Tongue (tissue), 2 donors: ENCODE data around the gene TMEM204. TPM values are rescaled to one million over a fixed set of nuclear protein-coding genes. Genes with fewer than 3 reads are reported as not detected.

Source experiments
- DNase-seq: peaks from one replicate; pipeline ENCODE4 v3.0.0-alpha.2; 2015
- total RNA-seq: library from RNA; depleted of rRNA; stranded (reverse); fragments of >200 nt; gene quantifications from one replicate; pipeline ENCODE4 v1.2.3, GENCODE V29; 2014

TMEM204 gene
- total RNA-seq, 1 donor from 2014 or later: 19.3 TPM

DNA sequence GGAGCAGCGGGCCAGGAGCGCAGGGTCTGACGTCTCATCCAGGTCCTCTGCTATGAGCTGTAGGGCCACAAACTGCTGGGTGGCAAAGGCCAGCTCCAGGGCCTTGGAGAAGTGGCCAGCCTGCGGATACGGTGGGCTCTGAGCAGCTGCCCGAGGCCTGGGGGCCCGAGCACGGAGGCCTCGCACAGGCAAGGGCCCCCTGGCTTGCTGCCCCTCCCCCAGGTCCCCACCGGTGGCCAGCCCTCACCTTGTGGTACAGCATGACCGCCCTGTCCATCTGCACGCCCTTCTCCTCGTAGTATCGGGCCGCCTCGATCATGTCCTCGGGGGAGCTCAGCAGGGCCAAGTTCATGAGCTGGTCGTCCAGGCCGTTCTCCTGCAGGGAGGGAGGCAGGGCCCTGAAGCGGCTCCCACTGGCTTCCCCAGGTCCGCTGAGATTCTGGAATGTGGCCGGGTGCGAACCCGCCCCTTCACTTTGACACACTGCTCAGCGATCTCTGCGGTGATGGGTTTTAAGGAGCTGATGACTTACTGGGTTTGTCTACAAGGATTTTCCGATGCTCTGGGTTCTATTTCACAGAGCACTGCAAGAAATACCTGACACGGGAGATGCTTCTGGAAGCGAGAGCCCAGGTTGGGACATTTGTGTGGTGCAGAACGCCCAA is 9.8 kb upstream of the TMEM204 start:
- DNase-seq: no peak

DNA sequence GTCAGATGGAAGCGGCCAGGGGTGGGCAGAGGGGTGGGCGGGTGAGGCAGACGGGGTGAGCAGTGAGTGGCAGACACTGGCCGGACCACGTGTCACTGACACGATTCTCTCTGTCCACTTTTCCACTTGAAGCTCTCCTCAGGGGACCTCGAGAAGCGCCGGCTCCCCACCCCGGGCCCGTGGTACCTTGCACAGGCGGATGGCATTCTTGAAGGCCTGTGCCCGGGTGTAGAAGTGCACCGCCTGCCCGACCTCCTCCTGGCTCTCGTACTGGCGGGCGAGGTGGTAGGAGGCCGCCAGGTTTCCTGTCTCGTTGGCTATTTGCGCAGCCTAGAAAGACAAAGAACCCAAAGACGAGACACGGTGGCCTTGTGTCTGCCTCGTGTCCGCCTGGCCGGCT is 9.1 kb upstream of the TMEM204 start:
- no peak for DNase-seq

GRCh38 chr16:1525871-1526607 is 7.4 kb upstream of the TMEM204 start:
- no peak for DNase-seq

DNA sequence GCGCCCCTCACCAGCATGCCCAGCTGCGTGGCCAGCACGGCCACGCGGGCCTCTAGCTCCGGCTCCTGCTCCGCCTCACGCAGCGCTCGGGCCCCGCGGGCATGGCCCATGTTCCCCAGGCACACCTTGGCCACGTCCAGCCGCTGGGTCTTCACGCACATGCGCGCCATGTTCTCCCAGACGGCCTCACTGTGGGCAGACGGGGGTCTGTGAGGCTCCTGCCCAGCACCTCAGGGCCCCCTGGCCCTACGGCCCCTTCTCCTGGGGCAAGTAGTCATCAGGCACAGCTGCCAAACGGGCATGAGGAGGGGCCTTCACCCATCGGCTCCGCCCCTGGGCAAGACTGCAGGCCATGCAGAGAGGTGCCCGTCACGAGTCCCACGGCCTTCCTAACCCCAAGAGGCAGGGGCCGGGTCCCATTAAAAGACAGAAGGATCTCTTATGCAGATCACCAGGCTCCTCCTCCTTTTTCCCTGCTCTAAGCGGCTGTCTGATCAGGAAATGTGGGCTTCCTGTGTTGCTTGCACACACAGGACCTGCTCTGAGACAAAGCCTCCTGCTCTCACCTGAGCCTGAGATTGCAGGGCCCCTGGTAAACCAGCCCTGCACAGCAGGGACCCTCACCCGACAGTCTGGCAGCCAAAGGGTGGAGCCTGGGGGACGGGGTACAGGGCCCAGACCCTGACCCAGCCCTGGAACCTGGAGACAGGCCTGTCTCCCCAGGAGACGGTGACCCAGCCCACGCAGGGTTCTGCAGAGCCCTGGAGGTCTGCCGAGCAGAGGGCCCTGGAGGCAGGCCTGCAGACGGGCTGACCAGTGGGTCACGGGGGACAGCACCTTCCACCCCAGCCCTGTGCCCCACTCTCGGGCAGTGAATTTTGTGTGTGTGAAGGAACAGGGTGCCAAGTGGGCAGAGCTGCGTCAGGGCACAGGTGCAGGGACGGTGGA is 6.6 kb upstream of the TMEM204 start:
- DNase-seq: no peak

DNA sequence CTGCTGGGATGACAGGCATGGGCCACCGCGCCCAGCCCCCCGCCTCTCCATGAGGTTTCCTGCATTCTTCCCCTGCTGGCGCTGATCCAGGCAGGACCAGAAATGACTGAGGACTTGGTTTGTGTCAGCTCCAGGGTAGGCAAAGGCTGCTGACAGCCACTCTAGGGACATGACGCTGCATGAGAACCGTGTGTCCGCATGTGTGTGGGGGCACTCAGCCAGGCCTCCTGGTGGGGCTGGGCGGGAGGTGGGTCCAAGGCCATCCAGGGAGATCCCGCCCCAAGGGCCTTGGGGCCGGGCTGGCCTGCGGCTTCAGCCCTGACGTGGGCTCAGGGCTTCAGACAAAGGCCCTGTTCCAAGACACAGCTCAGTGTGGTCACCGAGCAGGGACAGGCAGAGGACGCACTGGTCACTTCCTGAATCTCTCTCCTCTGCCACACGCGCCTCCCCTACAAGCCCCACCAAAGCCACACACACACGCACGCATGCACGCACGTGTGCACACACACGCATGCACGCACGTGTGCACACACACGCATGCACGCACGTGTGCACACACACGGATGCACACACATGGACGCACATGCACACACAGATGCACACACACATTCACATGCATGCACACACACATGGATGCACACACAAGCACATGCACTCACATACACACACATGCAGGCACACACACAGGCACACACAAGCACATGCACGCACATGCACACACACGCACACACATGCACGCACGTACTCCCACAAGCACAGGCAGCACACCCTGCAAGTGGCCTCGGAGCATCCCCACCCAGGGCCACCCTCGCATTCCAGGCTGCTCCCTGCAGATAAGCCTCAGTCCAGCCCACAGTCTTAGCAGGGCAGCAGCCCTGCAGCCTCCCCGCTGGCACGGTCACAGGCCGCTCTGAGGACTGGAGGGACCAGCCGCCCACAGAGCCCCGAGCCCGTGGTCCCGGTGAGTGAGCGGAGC is 5.3 kb upstream of the TMEM204 start:
- DNase-seq: peak; percentile 60

- DNase-seq: no peak
Measured at GRCh38 chr16:1528921-1529537, 4.4 kb upstream of the TMEM204 start.

DNA sequence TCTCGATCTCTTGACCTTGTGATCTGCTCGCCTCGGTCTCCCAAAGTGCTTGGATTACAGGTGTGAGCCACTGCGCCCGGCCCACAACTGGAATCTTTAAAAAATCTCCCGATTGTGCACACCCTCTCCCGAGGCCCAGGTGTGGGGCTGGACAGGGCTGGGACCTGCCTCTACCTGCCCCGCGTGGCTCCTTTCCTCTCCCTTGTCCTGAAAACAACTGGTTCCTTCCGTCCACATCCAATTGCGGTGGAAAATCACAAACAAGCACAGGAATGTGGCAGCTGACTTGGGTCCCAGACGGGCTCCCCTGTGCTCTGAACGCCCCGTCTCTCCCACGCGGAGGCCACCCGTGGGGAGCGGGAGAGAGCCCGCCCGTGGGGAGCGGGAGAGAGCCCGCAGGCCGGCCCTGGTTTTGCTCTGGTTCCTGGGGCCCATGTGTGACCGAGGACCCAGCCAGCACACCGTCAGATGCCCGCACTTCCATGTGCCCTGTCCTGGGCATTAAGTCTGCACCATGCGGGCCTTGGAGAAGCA is 3.0 kb upstream of the TMEM204 start:
- DNase-seq: no peak

DNA sequence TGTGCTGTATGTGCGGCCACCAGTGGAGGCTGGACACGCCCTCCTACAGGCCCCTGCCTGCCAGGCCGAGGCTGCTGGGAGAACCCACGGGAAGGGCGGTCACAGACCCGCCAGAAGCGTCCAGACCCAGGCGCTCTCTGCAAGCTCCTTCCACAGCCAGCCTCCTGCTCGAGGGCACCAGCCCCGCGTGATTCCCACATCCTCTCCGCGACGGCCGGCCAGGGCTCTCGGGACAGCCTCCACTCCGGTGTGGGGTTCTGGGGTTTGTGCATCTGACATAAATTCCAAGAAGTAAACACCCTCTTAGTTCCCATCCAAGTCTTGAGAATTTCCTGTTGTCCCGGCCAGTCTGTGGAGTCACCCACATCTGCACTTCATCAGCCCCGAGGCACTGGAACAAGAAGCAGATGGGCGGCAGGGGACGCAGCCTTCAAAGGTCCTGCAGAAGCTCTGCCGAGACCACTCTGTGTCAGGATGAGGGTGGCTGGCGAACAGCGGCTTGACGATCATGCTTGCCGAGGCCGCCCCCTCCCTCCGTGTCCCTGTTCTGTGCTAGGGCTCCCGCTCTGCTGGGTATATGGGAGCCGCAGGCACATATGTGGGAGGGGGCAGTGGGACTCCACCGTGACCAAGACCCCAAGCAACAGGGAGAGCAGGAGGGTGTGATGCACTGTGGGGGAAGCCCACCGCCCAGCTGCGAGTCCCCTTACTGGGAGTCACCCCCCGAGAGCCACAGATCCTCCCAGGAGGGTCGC is 2.4 kb upstream of the TMEM204 start:
- DNase-seq: peak; percentile 84

GRCh38 chr16:1531638-1531910 is 1.9 kb upstream of the TMEM204 start:
- no peak for DNase-seq

DNA sequence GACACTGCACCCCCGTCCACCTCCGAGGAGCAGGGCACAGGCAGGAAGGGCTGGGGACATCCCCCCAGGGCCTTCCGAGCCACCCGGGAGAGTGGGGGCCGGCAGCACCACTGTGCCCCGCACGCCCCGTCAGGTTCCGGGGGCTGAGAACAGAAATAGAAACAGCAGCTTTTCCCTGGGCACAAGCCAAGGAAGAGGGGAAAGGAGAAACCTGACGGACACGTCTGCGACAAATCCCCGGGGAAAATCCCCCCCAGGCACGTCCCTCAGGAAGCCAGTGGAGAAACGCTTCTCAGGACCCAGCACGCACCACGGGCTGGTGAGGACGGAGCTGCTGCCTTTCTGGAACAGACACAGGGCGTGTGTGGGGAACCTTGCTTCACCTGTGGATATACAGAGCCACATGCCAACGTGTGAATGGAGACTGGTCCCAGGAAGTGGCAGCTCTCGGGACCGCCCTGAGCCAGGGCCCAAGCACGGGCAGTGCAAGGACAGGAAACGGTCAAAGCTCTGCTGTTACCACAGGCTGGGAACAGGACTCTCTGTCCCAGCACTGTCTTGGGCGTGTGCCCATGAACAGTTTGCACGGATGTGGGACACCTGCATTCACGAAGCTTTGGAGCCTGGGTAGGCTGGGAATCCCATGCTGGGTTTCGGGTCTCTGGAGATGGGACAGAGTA is 1.2 kb upstream of the TMEM204 start:
- DNase-seq: peak; percentile 66

GRCh38 chr16:1532771-1533170 is 695 bp upstream of the TMEM204 start:
- no peak for DNase-seq

- DNase-seq: no peak
Measured at GRCh38 chr16:1534021-1535020, 855 bp downstream of the TMEM204 start.

GRCh38 chr16:1535391-1536291 is 2.2 kb downstream of the TMEM204 start:
- DNase-seq: no peak

DNA sequence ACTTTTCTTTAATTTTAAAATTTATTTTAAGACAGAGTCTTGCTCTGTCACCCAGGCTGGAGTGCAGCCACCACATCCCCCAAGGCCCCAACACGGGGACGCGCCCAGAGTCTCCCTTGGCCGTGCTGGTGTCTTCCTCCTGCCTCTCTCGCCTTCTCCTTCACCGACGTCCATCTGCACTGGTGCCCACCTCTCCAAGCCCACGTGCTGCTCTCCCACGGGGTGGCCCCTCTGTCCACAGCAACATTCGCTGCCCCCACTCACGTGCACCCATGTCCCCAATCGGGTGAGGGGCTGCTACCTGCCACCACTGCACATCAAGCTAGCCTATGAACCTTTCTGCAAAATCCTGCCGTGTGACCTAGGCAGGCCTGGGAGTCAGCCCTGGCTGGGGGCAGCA is 3.1 kb downstream of the TMEM204 start:
- no peak for DNase-seq

DNA sequence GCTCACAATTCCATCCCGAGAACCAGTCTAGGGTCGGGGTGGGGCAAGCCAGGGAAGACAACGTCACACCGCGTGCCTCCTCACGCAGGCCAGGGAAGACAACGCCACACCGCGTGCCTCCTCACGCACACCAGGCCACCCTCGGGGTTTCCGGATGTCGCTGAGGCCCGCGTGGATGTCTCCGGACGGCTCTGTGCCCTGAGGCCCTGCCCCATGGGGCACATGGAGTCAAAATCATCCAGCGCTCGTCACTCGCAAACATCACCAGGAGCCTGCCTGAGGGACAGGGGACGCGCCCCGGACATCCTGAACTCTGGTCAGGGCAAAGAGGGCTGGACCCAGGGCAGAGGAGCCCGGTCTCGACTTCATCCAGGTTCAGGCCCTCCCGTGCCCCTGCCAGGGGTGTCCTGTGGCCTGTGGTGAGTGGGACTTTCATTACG is 3.7 kb downstream of the TMEM204 start:
- no peak for DNase-seq

- no peak for DNase-seq
Measured at GRCh38 chr16:1537763-1538289, 4.4 kb downstream of the TMEM204 start.
